Cortex of kidney (tissue), 1 donor: ENCODE data around the gene GAB1.
"Not testable (repeated sequence)": the region's sequence is repeated elsewhere in the genome, so short reads cannot be mapped to it uniquely, and the experiment has no call there.

ENCODE experiments used
- DNase-seq: peaks from one replicate; lab custom pipeline; 2025; lab: John Stamatoyannopoulos, UW

Gene GAB1

DNA sequence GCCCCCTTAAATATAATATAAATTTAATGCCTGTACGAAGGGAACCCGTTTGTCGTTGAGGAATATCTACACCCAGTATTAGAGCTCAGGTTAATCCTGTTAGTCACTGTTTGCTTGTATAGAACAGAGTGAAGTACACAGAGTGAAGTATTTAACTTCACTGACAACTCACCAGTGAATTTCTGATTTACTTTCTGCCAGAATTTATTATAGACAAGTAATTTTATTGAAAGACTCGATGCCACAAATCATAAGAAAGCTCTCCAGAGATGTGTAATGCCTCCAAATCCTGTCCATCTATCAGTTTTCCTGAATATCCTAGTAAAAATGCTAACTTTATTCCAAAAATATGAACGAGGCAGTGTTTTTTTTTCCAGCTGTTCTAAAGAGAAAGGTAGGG lies 1.6 kb downstream of the GAB1 start:
- DNase-seq: no peak

DNA sequence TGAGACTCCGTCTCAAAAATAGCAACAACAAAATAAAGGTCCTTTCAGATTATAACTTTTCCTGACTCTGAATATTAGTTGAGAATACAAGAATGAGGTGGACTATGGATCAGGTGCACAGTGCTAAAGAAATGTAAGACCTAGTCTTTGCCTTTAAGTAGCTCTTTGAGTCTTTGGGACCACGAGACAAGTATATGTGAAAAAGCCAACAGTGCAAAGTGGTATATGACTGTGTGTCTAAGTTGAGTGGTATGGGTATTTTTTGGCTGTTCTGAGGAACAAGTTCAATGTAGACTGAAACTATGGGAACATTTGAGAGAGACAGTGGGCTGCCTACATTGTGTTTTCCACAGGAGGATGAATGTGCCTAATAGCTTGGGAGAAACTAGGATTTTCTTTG lies 2.8 kb downstream of the GAB1 start:
- DNase-seq: no peak

DNA sequence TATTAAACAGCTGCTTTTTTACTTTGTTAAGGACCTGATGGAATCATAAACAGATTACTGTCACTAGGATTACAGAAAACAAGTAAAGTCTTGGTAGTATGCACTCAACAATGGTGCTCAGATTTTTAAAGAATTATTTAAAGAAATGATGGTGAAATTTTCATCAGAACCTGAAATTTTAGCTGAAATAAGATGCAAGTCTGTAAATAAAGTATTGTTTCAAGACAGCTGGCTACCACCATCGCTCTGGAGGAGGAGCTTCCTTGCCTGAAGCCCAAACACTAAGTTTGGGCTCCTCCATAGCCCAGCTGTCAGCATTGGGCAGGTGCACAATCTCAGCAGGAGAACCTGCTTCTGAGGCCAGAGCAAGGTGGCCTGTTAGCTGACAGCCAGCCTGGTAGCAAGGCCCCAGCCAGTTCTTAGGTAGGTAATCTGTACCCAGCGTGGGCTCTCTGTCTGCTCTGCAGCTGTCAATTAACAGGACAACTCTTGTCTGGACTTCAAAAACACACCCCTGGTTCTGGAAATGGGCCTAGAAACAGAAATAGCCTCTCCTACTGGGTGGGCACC lies 4.6 kb downstream of the GAB1 start:
- DNase-seq: no peak

DNA sequence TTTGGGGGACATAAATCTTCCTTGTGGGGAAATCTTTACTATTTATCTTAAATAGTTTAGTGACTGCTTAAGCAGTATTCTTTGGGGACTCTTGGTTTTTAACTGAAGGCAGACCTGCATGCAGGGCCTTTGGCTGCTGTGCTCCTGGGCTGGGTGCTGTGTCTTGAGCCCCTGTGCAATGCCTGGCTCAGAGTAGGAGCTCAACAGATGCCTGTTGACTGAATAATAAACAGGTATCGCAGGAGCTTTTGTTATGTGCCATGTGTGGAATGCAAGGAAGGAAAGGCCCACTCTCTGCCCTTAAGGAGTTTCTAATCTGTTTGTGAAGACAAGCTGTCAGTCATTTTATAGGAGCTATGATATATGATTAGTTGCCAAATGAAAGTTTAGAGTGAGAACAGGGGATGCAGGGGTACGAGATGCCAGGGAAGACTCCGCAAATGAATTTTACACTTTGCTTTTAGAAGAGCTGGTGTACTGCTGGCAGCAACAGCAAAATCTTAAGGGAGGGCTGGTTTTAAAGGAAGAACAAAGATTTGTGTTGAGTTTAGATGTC lies 6.7 kb downstream of the GAB1 start:
- DNase-seq: no peak

DNA sequence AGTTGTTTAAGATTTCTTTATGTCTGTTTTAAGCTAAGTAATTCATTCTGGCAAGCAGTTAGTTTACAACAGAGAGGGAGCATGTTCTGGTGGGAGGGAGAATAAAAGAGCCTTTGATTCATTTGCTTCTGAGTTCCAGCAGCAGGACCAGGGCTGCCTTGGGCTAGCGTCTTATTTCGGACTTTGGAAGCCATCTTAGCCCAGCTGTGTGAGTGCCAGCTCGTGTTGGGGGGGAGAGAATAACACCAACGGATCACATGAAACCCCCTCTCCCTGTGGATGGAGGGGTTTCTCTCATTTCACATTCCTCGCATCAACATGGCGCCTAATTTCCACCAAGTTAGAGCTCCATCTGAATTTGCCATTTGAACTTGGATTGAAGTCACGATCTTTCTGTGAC lies 7.4 kb downstream of the GAB1 start:
- no peak for DNase-seq

DNA sequence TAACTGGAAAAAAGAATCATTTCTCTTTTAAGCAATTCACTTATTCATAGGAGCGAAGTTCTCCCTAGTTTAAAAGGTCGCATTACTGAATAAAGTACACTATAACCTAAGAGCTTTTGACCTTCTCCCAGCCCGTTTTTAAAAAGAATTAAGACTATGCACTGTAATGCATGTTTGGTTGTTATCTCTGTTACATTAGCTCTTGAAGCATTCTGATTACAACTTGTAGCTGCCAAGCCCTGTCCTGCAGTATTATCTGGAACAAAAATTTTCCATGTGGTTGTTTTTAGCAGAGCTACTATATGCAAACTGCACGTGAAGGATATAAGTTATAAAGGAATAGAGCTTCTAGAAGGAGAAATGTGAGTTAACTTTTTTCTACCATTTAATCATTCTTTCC lies 8.1 kb downstream of the GAB1 start:
- no peak for DNase-seq

DNA sequence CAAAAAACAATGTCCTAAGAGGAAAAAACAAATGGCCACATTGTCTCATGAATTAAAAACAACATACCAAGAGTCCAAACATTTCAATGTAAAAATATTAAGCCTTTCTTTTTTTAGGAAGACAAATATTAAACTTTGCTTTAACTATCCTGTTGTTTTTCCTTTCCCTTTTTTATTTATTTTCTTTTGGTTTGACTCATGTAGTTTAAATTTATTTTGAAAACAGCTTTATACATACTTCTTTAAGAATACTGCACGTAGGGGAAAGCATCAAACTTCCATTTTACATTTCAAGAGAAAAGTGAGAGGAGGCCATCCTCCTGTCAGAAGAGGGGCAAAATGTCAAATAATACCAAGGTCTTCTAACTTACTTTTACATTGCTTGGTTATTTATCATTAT lies 8.7 kb downstream of the GAB1 start:
- no peak for DNase-seq

DNA sequence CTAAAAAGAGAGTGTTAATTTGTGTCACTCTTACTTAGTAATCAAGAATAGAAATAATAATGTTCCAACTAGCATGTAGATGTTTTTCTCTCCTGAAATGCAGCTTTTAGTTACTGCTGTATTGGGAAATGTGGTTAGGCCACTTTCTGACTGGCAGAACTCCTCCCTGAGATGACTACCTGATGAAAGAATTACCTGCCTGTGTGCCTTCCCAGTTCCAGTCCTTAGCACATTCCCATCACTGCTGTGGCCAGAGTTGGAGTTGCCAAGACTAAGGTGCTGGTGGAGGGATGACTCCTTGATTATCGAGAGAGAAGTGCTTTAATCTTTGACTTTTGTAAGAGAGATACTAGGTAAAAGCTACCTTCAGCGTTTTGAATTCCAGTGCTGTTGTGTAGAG lies 9.5 kb downstream of the GAB1 start:
- no peak for DNase-seq

DNA sequence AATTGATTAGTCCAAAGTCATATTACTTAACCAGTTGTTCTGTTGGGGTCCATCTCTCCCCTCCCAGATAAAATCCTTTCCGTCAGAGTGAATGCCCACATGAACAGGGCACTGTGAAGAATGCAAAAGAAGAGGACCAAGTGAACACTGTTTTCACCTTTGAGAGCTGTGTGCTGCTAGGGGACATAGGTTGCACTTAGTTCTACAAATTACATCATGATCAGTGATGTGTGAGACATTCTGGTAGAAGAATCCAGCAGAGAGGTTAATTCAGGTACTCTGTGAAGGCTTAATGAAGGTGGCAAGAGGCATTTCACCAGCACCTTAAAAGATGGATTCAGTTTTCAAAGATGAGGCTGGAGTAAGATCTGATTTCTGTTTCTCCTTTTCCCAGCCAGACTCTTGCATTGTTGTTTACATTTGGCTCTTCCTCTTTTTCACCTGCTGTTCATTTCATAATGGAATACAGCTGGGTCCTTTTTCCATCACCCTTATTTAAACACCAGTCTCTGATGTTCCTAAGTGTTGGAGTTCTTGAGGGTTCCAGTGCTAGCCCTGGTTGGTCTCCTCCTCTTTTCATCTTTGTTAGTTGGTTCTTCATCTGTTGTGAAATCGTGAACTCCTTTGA lies 10.9 kb downstream of the GAB1 start:
- no peak for DNase-seq

DNA sequence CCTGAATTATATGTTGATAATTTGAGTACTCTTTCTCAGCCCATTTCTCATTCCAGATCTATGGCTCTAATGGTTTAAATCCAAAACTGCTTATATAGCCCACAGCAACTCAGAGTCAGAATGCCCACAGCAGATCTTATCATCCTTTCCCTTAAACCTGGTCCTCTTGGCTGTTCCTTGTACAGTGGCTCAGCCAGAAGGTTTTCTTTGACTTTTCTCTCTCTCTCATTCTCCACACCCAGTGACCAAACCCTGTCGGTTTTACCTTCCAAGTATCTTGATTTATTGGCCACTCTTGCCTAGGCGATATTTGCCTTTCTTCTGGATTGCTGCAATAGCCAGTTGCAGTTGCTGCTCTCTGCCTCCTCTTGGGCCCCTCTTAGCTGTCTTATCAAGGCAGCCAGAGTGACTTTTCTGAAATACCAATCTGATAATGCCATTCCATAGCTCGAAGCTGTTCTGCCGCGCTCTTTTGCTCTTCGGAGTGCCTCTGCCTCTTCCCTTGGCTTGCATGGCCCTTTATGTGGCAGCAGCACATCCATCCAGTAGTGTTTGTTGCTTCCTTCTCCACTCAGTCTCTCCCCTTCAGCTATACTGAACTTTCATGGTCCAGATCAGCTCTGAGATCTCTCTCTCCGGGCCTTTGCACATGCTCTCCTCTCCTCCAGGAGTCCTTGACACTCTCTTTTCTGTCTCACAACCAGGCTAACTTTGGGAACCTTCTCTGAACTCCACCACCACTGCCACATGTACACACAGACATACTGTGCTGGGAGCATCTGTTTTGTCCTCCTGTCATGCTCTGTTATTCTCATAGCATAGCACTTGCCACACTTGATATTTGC lies 11.8 kb downstream of the GAB1 start:
- DNase-seq: no peak

DNA sequence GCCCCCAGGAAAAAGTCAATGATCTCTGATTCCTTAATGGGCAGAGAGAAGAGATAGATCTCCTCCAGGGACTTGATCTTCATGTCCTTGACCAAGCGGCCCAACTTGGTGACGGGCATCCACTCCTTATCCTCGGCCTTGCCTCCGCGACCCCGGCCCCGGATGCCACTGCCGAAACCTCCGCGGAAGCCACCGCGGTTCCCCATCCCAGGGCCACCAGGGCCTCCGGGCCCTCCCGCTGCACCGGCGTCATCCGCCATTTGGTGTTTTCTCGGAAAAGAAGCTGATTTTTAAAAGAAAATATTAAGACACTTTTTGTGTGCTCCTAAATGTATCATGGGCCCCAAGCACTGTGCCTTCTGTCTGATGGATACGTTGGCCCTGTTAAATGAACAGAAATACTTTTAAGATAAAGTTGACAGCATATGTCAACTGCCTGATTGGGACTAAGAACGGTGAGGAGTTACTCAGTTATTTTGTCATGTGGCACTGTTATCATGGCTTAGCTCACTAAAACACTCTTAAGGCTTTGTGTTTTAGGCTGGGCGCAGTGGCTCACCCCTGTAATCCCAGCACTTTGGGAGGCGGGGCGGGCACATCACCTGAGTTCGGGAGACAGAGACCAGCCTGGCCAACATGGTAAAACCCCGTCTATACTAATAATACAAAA lies 13.3 kb downstream of the GAB1 start:
- DNase-seq: not testable (repeated sequence)

DNA sequence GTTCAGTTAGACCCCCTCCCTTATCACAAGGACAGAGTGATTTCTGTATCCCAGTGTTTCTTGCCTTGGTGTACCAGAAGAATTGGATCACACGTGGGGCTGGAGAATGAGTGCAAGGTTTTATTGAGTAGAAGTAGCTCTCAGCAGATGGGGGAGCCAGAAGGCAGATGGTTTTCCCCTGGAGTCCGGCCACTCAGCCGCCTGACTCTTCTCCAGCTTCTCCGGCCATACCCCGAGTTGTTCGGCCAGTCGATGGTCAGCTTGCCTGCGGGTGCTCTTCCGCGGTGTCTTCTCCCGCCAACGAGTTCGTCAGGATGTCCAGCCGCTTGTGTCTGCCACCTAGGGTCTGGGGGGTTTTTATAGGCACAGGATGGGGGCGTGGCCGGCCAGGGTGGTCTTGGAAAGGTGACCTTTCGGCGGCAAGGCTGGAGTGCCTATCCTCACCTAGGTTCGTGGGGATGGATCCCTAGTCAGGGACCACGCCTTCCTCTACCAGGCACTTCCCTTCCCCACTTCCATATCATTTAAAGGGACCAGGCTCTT lies 14.5 kb downstream of the GAB1 start:
- DNase-seq: no peak

DNA sequence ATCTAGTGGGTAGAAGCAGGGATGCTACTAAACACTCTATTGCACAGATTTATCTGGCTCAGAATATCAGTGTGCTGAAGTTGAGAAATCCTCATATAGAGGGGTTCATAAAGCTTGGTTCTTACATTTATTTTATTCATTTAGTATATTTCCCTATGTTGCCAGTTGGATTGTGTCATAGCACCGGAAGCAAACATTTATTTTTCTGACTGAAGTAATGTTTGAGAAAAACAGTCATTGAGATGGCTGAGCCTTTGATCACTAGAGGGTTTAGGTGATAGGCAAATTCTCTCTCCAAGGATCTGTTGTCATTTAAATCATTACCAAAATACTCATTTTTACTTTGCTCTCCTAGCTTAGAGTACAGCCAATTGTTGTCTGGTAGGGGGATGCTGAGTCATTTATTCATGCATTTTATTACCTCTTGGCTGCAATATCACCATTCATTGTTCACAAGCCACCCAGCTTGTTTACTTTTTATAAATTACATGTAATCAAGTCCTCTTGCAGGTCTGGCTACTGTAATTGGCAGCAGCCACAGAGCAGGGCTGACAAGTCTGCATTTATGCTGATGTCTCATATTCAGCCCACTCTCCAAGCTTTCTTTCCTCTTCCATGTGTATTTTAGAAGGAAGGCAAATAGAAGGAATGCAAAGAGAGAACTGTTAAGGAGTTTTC lies 15.2 kb downstream of the GAB1 start:
- no peak for DNase-seq

DNA sequence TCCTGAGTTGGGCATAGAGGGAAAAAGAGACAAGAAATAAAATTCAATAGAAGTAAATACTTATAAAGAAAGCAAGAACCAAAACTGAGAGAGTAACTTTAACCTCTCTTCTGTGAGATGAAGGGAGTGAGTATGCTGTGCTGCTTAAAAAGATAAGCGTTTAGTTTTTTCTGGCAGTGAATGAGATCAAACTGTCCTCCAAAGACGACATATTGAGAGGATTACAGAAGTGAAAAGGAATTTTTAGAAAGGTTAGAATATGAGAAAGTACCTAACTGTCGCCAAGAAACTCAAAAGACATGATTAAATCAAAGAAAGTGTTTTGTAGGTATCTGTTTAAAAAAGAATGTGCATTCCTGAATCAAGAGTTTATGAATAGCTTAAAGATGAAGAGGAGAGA lies 16.0 kb downstream of the GAB1 start:
- DNase-seq: no peak

DNA sequence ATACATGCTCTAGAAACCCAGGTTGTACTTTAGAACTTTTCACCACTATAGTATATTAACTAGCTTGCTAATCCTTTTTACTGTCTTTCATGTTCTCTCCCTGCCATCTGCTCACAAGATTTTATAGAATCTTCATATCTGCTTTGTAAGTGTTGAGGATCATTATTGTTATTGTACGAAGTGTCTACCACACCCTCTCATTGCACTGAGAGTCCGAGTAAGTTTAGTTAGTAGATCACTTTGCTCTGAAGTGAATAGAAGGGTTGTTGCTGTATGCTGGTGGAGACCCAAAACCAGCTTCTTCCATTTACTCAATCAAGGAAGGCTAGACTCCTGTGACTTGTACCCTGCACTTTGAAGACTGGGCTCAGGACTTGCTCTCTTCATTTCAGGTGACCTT lies 17.1 kb downstream of the GAB1 start:
- no peak for DNase-seq

DNA sequence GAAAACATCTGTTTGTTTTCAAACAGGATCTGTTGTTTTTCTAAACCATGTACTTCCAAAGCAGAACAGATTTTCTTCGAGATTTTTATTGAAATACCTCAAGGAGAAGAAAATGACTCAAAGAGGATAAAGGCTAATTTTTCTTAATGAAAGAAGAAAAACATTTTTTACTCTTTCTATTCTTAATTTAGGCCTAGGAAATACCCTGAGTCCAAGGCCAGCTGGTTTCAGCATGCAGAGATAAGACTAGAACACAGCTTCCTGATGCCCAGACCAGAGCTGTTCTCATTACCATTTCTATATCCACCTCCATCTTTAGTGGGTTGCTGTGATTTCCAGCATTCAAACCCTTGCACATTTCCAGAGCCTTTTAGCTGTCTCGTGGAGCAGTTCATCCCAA lies 18.3 kb downstream of the GAB1 start:
- DNase-seq: no peak

DNA sequence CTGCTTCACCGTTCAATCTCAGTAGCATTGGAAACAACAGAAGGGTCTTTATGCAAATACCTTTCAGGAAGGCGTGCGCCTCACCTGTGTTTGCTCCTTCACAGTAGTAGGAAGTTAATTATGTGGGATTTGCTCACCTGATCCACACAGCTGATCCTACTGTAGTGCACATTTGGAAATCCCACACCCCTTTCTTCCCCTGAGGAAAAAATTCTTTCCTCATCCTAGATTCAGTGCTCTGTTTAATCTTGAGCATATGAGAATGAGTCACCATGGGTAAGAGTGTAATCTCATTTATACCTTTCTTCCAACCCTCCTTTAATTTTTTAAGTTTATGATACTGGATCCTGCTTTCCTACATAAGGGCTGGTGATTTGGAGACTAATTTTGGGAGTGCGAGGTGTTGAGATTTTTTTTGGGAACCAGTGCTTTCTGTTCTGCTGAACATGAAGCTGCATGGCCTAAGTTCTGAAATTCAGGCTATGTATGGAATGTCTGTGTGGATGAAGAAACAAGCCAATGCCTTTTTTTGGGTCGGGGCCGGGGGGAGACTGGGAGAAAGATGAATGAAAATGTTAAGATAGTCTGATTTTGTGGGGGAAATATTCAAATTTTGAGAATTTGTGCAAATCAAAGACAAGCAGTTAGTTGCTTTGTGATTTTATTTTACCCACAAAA lies 19.0 kb downstream of the GAB1 start:
- no peak for DNase-seq

DNA sequence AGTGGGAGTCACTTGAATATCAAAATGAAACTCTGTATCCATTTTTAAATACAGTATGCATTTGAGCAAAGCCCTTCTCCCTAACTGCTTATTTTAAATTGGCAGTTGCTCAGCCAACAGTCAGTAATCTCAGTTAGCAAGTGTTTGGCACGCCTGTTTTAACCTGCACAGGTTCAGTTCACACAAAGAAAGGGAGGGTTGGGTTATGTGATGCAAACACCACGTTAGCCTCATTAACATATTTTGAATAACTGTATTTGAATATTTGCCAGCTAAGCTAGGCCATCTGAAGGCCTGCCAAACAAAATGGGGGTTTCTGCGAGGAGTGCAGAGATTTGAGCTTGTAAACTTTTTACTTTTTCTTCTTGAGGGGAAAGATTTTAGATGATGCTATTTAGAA lies 19.8 kb downstream of the GAB1 start:
- no peak for DNase-seq

DNA sequence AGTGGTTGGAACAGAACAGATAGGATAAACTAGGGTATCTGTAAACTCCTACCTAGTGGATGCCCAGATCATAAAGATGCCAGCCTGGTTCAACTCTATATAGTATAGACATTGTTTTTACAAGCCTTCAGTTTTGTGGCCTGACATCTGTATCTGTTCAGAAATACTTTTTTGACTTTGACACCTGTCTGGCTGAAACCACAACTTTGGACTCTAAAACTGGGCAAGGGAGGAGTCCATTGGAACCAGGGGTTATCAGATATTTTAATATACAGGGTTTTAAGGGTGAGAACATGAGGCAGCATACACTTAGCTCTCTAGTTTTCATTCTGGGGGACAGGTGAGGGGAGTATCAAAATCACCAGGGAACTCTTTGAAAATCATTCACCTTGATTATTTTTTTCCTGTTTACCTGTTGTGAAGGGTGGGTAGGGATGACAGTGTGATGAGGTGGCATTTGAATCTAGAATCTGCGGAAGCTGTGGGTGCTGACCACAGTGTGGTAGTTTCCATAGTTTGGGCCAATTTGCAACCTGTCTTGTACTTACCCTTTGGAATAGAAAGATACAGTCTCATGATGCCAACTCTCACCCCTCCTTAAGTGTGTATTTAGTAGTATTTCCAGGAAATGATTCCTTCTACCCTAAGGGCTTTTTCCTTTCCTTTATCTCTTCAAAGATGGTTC lies 20.6 kb downstream of the GAB1 start:
- DNase-seq: no peak

DNA sequence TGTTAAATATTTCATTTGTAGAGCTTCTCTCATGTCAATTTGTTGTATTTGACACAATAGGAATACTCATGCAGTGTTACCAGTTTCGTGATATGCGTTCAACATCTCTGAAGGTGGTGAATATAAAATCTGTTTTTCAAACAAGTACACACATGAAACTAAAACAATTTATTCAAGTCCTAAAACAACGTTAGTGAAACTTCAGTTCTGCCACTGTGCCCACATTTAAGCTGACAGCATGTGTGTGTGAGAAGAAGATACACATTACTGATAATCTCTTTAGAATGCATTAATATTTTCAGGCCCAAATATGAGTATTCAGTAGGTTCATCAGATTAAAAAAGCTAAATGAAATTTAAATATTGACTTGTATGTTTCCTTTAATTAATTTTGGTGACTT lies 21.7 kb downstream of the GAB1 start:
- DNase-seq: no peak
